Left lung (tissue), 10 donors: ENCODE measurements around the gene DHRS3. TPM values are rescaled to one million over a fixed set of nuclear protein-coding genes. Genes with fewer than 3 reads are reported as not detected.

Experiments
- ATAC-seq: fragments of 200-7000 bp; cut with Tn5 transposase; one replicate; pipeline ENCODE4 v1.9.1; 2020; ENCODE audit warnings: moderate library complexity
- DNase-seq, 4 donors: peaks; one replicate each; pipeline ENCODE4 v3.0.0-alpha.2; 2013 to 2020
- H3K27ac ChIP-seq, 2 donors: fragments of 200-600 bp; sonication (generic) in 1 of 2; one replicate each; pipeline versions ENCODE4 v1.5.0 to v1.8.0; 2020 to 2021
- H3K27me3 ChIP-seq, 2 donors: fragments of 200-600 bp; sonication (generic) in 1 of 2; one replicate each; pipeline versions ENCODE4 v1.5.0 to v1.8.0; 2020 to 2021
- H3K36me3 ChIP-seq, 2 donors: fragments of 200-600 bp; sonication (generic) in 1 of 2; one replicate each; pipeline versions ENCODE4 v1.5.0 to v1.8.0; 2020 to 2021
- H3K4me1 ChIP-seq, 2 donors: fragments of 200-600 bp; one replicate each; pipeline ENCODE4 v1.8.0; 2021
- H3K4me3 ChIP-seq, 2 donors: fragments of 200-600 bp; sonication (generic) in 1 of 2; one replicate each; pipeline versions ENCODE4 v1.5.0 to v1.8.0; 2020 to 2021; ENCODE audit warnings: mild to moderate bottlenecking in 1 of 2
- H3K9me3 ChIP-seq, 2 donors: fragments of 200-600 bp; sonication (generic) in 1 of 2; one replicate each; pipeline versions ENCODE4 v1.5.0 to v1.8.0; 2020 to 2021
- CTCF ChIP-seq, 2 donors: fragments of 200-600 bp; sonication (generic) in 1 of 2; IDR thresholded peaks; one replicate each; pipeline versions ENCODE4 v1.5.0 to v1.8.0; 2021; ENCODE audit warnings: antibody characterized with exemption in 2 of 2
- intact Hi-C, 2 donors: fragments of 100-400 bp; cut with DNase I; formaldehyde crosslinking; loops; one replicate each; pipeline versions ENCODE4 v1.11.2 to v1.14.2; 2022
- polyA plus RNA-seq, 6 donors: library from polyadenylated mRNA; unstranded; fragments of 120-200 nt; gene quantifications; one replicate each; pipeline ENCODE4 v1.2.1, GENCODE V29; 2013; ENCODE audit not compliant: insufficient read length in 6 of 6
- total RNA-seq, 2 donors: library from RNA; stranded (reverse); fragmentation: NEBNext Ultra II Directional; extraction: Animal tissue kit (Norgen Biotek cat#: 25700); gene quantifications; one replicate each; pipeline ENCODE4 v1.2.1, GENCODE V29; 2021
- donor health status: DM: no; HTN: yes; CAD: no.
- donor health status: DM: no; HTN: no; CAD: no.

The DHRS3 gene
- total and polyA plus RNA-seq, 8 donors = 37.3 to 120 (median 43.7) TPM

GRCh38 chr1:12543740-12544154, 74.3 kb downstream of the DHRS3 start:
- intact Hi-C loops = no loop called here
- TF ChIP-seq CTCF (IDR thresholded peaks at IDR 0.05) = no peak
- no peak overlapping the region for H3K4me3 ChIP-seq
- ATAC-seq (no peak), DNase-seq (no peak)
- no peak overlapping the region for H3K27ac ChIP-seq
- no peaks in the 10 kb centered on the region for H3K9me3 ChIP-seq
- H3K36me3 ChIP-seq = no peaks in the 10 kb centered on the region
- peaks cover 7 to 21% of the 10 kb centered on the region in 2 donors for H3K4me1 ChIP-seq
- no peaks in the 10 kb centered on the region for H3K27me3 ChIP-seq

GRCh38 chr1:12542616-12543592, 75.1 kb downstream of the DHRS3 start:
- Histone ChIP-seq H3K27ac (no peak overlapping the region), H3K36me3 (no peaks in the 10 kb centered on the region), H3K4me1 (peaks cover 7 to 18% of the 10 kb centered on the region in 2 donors), H3K9me3 (no peaks in the 10 kb centered on the region), H3K27me3 (no peaks in the 10 kb centered on the region), H3K4me3 (no peak overlapping the region)
- DNase-seq = no peak
- no peak for TF ChIP-seq CTCF (IDR thresholded peaks at IDR 0.05)
- intact Hi-C loops = no loop called here
- no peak for ATAC-seq

- Histone ChIP-seq H3K4me3 (no peak overlapping the region), H3K36me3 (no peaks in the 10 kb centered on the region), H3K27me3 (no peaks in the 10 kb centered on the region), H3K27ac (no peak overlapping the region), H3K4me1 (peaks cover 7 to 18% of the 10 kb centered on the region in 2 donors), H3K9me3 (no peaks in the 10 kb centered on the region)
- no peak for TF ChIP-seq CTCF (IDR thresholded peaks at IDR 0.05)
- ATAC-seq = no peak
- peak in 1 of 4 donors; percentile 36 for DNase-seq
- intact Hi-C loops = no loop called here
These were observed 75.9 kb downstream of the DHRS3 start for GRCh38 chr1:12542138-12542465.

- intact Hi-C loops = no loop called here
- Histone ChIP-seq H3K27ac (peak overlapping the region in 1 of 2 donors; percentile 15), H3K36me3 (no peaks in the 10 kb centered on the region), H3K4me3 (no peak overlapping the region), H3K4me1 (peaks cover 7 to 18% of the 10 kb centered on the region in 2 donors), H3K9me3 (no peaks in the 10 kb centered on the region), H3K27me3 (no peaks in the 10 kb centered on the region)
- peak; percentile 34 for ATAC-seq
- no peak for TF ChIP-seq CTCF (IDR thresholded peaks at IDR 0.05)
- peak in 2 of 4 donors; percentile 53 to 75 for DNase-seq
These were observed 76.5 kb downstream of the DHRS3 start for GRCh38 chr1:12541274-12542137.
